ENCODE results near the gene OR5H1.

DNA sequence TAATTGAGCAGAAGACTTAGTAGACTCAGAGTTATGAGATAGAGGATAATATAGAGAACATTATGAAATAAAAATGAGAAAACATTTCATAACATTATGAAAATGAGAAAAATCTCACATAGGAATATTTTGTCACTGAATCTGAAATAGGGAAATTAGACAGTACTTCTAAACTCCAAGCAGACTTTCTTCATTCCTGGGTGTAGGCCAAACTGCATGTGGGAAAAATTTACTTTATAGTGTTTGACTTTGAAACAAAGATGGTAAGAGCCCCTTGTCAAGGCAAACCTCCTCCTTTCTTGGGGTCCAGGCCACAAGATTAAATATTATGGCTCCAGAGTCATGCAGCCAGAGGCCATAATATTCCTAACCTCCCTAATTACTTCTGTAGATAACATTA, 10.0 kb downstream of the OR5H1 start:
- TF ChIP-seq CBX2 (IDR thresholded peaks at IDR 0.05; ENCODE audit: borderline replicate concordance, low read depth) (no peak), MAFK (IDR thresholded peaks at IDR 0.05; ENCODE audit: partially characterized antibody) (no peak), RNF2 (IDR thresholded peaks at IDR 0.05; ENCODE audit: borderline replicate concordance, low read depth) (no peak), RAD21 (conservative IDR thresholded peaks at IDR 0.05 in 1 of 2, IDR thresholded peaks at IDR 0.05 in 1 of 2) (no peak), CHD2 (IDR thresholded peaks at IDR 0.05; ENCODE audit: low read length, partially characterized antibody) (no peak), JUNB (IDR thresholded peaks at IDR 0.05) (no peak), TFCP2L1 (CRISPR knock-in tag; IDR thresholded peaks at IDR 0.05) (no peak), JUN (IDR thresholded peaks at IDR 0.05) (no peak)
- TF ChIP-seq, protein P1, sequence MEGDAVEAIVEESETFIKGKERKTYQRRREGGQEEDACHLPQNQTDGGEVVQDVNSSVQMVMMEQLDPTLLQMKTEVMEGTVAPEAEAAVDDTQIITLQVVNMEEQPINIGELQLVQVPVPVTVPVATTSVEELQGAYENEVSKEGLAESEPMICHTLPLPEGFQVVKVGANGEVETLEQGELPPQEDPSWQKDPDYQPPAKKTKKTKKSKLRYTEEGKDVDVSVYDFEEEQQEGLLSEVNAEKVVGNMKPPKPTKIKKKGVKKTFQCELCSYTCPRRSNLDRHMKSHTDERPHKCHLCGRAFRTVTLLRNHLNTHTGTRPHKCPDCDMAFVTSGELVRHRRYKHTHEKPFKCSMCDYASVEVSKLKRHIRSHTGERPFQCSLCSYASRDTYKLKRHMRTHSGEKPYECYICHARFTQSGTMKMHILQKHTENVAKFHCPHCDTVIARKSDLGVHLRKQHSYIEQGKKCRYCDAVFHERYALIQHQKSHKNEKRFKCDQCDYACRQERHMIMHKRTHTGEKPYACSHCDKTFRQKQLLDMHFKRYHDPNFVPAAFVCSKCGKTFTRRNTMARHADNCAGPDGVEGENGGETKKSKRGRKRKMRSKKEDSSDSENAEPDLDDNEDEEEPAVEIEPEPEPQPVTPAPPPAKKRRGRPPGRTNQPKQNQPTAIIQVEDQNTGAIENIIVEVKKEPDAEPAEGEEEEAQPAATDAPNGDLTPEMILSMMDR (IDR thresholded peaks at IDR 0.05), result no peak
- TF ChIP-seq, protein P2, sequence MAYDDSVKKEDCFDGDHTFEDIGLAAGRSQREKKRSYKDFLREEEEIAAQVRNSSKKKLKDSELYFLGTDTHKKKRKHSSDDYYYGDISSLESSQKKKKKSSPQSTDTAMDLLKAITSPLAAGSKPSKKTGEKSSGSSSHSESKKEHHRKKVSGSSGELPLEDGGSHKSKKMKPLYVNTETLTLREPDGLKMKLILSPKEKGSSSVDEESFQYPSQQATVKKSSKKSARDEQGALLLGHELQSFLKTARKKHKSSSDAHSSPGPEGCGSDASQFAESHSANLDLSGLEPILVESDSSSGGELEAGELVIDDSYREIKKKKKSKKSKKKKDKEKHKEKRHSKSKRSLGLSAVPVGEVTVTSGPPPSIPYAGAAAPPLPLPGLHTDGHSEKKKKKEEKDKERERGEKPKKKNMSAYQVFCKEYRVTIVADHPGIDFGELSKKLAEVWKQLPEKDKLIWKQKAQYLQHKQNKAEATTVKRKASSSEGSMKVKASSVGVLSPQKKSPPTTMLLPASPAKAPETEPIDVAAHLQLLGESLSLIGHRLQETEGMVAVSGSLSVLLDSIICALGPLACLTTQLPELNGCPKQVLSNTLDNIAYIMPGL (CRISPR knock-in tag; IDR thresholded peaks at IDR 0.05; ENCODE audit: borderline replicate concordance), result no peak

Data from A549 (cell line).